GM18907 (cell line): Measurements from ENCODE around the gene RAPGEF2.

Experiments used
- ATAC-seq: cut with Tn5 transposase; IDR thresholded peaks from one replicate; pipeline ENCODE4 v1.9.1; 2021; ENCODE audit warnings: mild to moderate bottlenecking, moderate library complexity; ENCODE audit not compliant: unreplicated experiment

The RAPGEF2 gene

GRCh38 chr4:159272273-159273140 is 169.6 kb downstream of the RAPGEF2 start:
- no peak for ATAC-seq

GRCh38 chr4:159273141-159273438 is 170.2 kb downstream of the RAPGEF2 start:
- ATAC-seq: no peak

- ATAC-seq: no peak
These were observed 171.0 kb downstream of the RAPGEF2 start for GRCh38 chr4:159273841-159274240.

- no peak for ATAC-seq
These were observed 175.5 kb downstream of the RAPGEF2 start for GRCh38 chr4:159278399-159278798.

GRCh38 chr4:159279084-159279483 is 176.2 kb downstream of the RAPGEF2 start:
- no peak for ATAC-seq

- ATAC-seq: no peak
These were observed 177.7 kb downstream of the RAPGEF2 start for GRCh38 chr4:159280442-159281172.

GRCh38 chr4:159281771-159282170 is 178.9 kb downstream of the RAPGEF2 start:
- no peak for ATAC-seq

- no peak for ATAC-seq
These were observed 179.4 kb downstream of the RAPGEF2 start for GRCh38 chr4:159282329-159282728.

GRCh38 chr4:159282944-159283343 is 180.1 kb downstream of the RAPGEF2 start:
- ATAC-seq: no peak

- ATAC-seq: no peak
These were observed 180.8 kb downstream of the RAPGEF2 start for GRCh38 chr4:159283696-159284095.

- no peak for ATAC-seq
These were observed 181.2 kb downstream of the RAPGEF2 start for GRCh38 chr4:159284113-159284512.

- no peak for ATAC-seq
These were observed 181.9 kb downstream of the RAPGEF2 start for GRCh38 chr4:159284733-159285132.

GRCh38 chr4:159287767-159288166 is 184.9 kb downstream of the RAPGEF2 start:
- no peak for ATAC-seq

- ATAC-seq: no peak
These were observed 186.8 kb downstream of the RAPGEF2 start for GRCh38 chr4:159289682-159290081.

- no peak for ATAC-seq
These were observed 187.6 kb downstream of the RAPGEF2 start for GRCh38 chr4:159290321-159291030.

GRCh38 chr4:159291176-159291575 is 188.3 kb downstream of the RAPGEF2 start:
- no peak for ATAC-seq

- no peak for ATAC-seq
These were observed 189.4 kb downstream of the RAPGEF2 start for GRCh38 chr4:159292137-159292896.

- no peak for ATAC-seq
These were observed 191.1 kb downstream of the RAPGEF2 start for GRCh38 chr4:159293811-159294515.

- ATAC-seq: no peak
These were observed 193.2 kb downstream of the RAPGEF2 start for GRCh38 chr4:159296061-159296460.

- no peak for ATAC-seq
These were observed 194.2 kb downstream of the RAPGEF2 start for GRCh38 chr4:159297091-159297490.
